Adrenal gland (tissue), 5 donors: ENCODE results near the gene AGAP1.

ENCODE experiments used
- CTCF ChIP-seq, 6 experiments: fragments of 450-650 bp in 4 of 6; fragments of 200-600 bp in 2 of 6; sonication (generic) in 1 of 6; IDR thresholded peaks; 1 replicate in 5 of 6; 2 replicates in 1 of 6; pipeline versions ENCODE4 v1.5.1 to v1.8.0; 2016 to 2021; ENCODE audit warnings: antibody characterized with exemption in 6 of 6, mild to moderate bottlenecking in 2 of 6, moderate library complexity in 1 of 6
- POLR2A ChIP-seq, 2 donors: fragments of 450-650 bp; IDR thresholded peaks; one replicate each; pipeline ENCODE4 v1.6.1; 2017; ENCODE audit warnings: antibody characterized with exemption in 2 of 2, mild to moderate bottlenecking in 2 of 2, moderate library complexity in 1 of 2
- donor health status: DM: no; HTN: no; CAD: no.

DNA sequence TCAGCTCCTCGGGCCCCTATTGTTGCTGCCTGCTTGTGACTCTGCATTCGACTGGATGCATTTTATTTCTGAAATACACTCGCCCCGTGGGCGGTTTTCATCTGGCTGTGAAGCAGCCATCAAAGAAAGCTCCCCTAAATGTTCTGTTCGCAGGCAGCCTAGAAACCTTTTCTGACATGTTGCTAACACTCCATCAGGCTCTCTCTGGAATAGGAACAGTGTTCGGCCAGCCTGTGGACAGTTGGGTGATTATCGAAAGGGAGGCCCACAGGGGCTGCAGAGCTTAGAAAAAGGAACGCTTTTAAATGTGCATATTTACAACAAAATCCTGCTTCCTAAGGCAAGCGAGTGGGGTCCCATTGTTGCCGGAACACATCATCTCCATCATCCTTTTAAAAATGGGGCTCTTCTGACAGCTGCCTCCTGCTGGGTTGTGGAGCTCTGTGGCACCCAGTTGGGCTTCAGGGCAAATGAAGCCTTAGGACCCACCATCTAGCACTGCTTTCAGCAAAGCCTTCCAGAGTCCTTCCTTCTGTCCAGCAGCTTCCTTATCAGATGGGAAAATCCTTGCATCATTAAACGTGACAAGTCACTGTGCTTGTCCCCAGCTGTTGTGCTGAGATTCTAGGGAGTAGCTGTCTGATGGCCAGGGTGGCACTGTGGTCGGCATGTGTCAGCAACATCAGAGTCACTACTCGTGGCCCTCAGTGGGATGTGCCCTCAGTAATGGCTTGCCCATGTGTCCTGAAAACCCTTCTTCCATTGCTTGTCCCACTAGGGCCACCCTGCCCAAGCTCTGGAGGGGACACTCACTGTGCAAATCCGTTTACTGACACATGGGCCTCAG, 571.7 kb downstream of the AGAP1 start:
- no peak for TF ChIP-seq CTCF (IDR thresholded peaks at IDR 0.05)
- no peak for TF ChIP-seq POLR2A (IDR thresholded peaks at IDR 0.05)
